SH-SY5Y (cell line): ENCODE results near the gene TENM4.

Experiments
- GATA2 ChIP-seq: IDR thresholded peaks from 2 replicates; pipeline ENCODE4 v1.6.1; 2011; ENCODE audit warnings: mild to moderate bottlenecking, low read depth, low read length
- GATA3 ChIP-seq: IDR thresholded peaks from 2 replicates; pipeline ENCODE4 v1.6.1; 2011; ENCODE audit warnings: low read depth, mild to moderate bottlenecking, low read length, moderate library complexity

DNA sequence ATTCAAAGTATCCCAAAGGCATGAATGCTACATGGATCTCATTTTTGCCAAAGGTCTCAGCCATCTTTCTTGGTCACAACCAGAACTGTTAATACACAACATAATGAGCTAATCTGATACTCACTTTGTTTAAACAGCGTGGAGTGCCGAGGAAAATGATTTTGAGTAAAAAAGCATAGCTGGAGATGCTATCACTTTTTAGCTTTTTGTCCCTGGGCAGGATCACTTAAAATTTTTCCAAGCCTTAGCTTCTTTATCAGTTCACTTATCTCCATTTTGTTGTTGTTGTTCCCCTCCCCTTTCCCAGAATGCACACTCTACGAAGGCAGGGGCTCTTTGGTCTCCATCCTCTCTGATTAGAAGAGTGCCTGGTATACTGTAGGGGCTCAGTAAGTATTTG, 636.8 kb downstream of the TENM4 start:
- TF ChIP-seq GATA2 (peak; percentile 76), GATA3 (peak; percentile 60)
